Psoas muscle (tissue), 8 donors: ENCODE data around the gene SRD5A1. TPM values are rescaled to one million over a fixed set of nuclear protein-coding genes. Genes with fewer than 3 reads are reported as not detected.

Experiments used
- ATAC-seq, 4 donors: fragments of 200-7000 bp; cut with Tn5 transposase; one replicate each; pipeline ENCODE4 v1.9.1; 2020; ENCODE audit warnings: moderate library complexity in 3 of 4, mild to moderate bottlenecking in 2 of 4
- DNase-seq, 2 donors: peaks; one replicate each; pipeline ENCODE4 v3.0.0-alpha.2; 2020
- H3K27ac ChIP-seq: fragments of 200-600 bp; one replicate; pipeline ENCODE4 v1.8.0; 2022
- H3K27me3 ChIP-seq, 3 donors: fragments of 200-600 bp in 1 of 3; one replicate each; pipeline versions ENCODE4 v1.6.1 to v1.8.0; 2013 to 2022; ENCODE audit warnings: low read length in 2 of 3, mild to moderate bottlenecking in 2 of 3, moderate library complexity in 1 of 3; ENCODE audit not compliant: insufficient read depth in 3 of 3
- H3K36me3 ChIP-seq, 2 donors: fragments of 200-600 bp in 1 of 2; one replicate each; pipeline versions ENCODE4 v1.6.1 to v1.8.0; 2013 to 2022; ENCODE audit warnings: low read depth in 1 of 2, mild to moderate bottlenecking in 1 of 2, moderate library complexity in 1 of 2; ENCODE audit not compliant: insufficient read depth in 1 of 2
- H3K4me1 ChIP-seq: fragments of 200-600 bp; one replicate; pipeline ENCODE4 v1.8.0; 2022
- H3K4me3 ChIP-seq: fragments of 200-600 bp; one replicate; pipeline ENCODE4 v1.8.0; 2022; ENCODE audit warnings: mild to moderate bottlenecking
- H3K9me3 ChIP-seq: fragments of 200-600 bp; one replicate; pipeline ENCODE4 v1.8.0; 2022
- WGBS, 3 donors: extraction: QIAGEN DNeasy Blood & Tissue Kit; methylation state at CpG; one replicate each; pipeline versions ENCODE4 v1.1.6 to v1.1.7; 2013; 5-methylcytosine and 5-hydroxymethylcytosine counted together
- intact Hi-C, 2 donors: fragments of 100-400 bp; cut with DNase I; formaldehyde crosslinking; loops; one replicate each; pipeline versions ENCODE4 v1.11.0 to v1.14.2; 2022
- polyA plus RNA-seq, 3 donors: library from polyadenylated mRNA; stranded (reverse); fragments of 200-250 nt; gene quantifications; one replicate each; pipeline ENCODE4 v1.2.3, GENCODE V29; 2013
- total RNA-seq, 4 donors: library from RNA; stranded (reverse); fragmentation: NEBNext Ultra II Directional in 2 of 4; extraction: Animal tissue kit (Norgen Biotek cat#: 25700) in 2 of 4; gene quantifications; one replicate each; pipeline versions ENCODE4 v1.2.1 to v1.2.4, GENCODE V29; 2021 to 2023
- TF ChIP-seq, protein P1 (sequence below): fragments of 200-600 bp; IDR thresholded peaks from one replicate; pipeline ENCODE4 v1.8.0; 2022; ENCODE audit warnings: antibody characterized with exemption
- donor health status: healthy with polysubstance abuse.
- donor health status: DM: no; HTN: no; CAD: no; lungs with moderate emphysema.
- donor health status: Bipolar disorder and iron deficiency.
- donor health status: healthy.
- donor health status: DM: yes; HTN: yes; CAD: no.
- donor health status: DM: no; HTN: no; CAD: no.
- donor health status: DM: no; HTN: no; CAD: no.
- donor health status: DM: yes; HTN: yes; CAD: no.

The SRD5A1 gene
- total and polyA plus RNA-seq, 7 donors: 1.1 to 2.4 (median 1.7) TPM

DNA sequence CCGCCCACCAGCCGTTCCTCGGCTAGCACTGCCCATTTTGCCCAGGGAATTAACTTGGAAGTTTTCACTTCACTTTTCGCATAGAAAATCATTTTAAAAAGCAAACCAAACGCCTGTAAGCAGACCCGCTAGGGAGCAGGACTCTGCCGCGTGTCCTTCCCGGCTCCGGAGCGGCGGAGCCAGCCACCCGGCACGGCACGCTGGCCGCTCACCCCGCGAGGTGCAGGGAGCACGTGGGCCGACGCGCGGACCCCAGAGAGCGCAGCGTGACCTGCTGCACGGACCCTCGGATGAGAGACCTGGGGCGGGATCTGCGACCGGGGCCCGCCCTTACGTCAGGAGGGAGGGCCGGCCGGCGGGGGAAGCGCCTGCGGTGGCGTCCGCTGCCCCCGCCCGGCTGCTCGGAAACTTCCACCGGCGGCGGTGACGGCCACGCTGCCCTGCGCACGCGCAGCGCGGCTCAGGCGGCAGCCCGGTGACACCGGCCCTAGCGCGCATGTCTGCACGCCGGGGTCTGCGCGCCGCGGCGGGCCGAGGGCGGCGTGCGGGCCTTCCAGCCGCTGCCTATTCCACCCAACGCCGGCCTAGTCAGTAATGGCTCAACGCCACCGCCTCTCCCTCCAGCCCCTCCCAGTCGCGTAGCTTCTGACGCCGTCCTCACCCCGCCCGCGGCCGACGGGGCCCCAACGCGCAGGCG lies 79.5 kb downstream of the SRD5A1 start:
- WGBS, 3 donors: 0 to 1% (median 0%) methylated on average over 47 to 85 of the region's 85 CpGs
- intact Hi-C loops: loop anchor here (2.0 to 10.0 kb wide), 3 partner anchors 80 to 258 kb away; partner anchors contain the start of genes NSUN2 (in 2 of the 2) and SRD5A1 (in 2 of the 2)
- peak; percentile 97 to 99 for DNase-seq
- no peaks in the 10 kb centered on the region for H3K27me3 ChIP-seq
- TF ChIP-seq, protein P1, sequence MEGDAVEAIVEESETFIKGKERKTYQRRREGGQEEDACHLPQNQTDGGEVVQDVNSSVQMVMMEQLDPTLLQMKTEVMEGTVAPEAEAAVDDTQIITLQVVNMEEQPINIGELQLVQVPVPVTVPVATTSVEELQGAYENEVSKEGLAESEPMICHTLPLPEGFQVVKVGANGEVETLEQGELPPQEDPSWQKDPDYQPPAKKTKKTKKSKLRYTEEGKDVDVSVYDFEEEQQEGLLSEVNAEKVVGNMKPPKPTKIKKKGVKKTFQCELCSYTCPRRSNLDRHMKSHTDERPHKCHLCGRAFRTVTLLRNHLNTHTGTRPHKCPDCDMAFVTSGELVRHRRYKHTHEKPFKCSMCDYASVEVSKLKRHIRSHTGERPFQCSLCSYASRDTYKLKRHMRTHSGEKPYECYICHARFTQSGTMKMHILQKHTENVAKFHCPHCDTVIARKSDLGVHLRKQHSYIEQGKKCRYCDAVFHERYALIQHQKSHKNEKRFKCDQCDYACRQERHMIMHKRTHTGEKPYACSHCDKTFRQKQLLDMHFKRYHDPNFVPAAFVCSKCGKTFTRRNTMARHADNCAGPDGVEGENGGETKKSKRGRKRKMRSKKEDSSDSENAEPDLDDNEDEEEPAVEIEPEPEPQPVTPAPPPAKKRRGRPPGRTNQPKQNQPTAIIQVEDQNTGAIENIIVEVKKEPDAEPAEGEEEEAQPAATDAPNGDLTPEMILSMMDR: no peak
- peak overlapping the region; percentile 99 for H3K27ac ChIP-seq
- ATAC-seq: peak; percentile 84 to 87 (median 85)
- H3K36me3 ChIP-seq: no peaks in the 10 kb centered on the region
- H3K9me3 ChIP-seq: no peaks in the 10 kb centered on the region
- H3K4me3 ChIP-seq: peak overlapping the region; percentile 91
- H3K4me1 ChIP-seq: peaks cover 36% of the 10 kb centered on the region

DNA sequence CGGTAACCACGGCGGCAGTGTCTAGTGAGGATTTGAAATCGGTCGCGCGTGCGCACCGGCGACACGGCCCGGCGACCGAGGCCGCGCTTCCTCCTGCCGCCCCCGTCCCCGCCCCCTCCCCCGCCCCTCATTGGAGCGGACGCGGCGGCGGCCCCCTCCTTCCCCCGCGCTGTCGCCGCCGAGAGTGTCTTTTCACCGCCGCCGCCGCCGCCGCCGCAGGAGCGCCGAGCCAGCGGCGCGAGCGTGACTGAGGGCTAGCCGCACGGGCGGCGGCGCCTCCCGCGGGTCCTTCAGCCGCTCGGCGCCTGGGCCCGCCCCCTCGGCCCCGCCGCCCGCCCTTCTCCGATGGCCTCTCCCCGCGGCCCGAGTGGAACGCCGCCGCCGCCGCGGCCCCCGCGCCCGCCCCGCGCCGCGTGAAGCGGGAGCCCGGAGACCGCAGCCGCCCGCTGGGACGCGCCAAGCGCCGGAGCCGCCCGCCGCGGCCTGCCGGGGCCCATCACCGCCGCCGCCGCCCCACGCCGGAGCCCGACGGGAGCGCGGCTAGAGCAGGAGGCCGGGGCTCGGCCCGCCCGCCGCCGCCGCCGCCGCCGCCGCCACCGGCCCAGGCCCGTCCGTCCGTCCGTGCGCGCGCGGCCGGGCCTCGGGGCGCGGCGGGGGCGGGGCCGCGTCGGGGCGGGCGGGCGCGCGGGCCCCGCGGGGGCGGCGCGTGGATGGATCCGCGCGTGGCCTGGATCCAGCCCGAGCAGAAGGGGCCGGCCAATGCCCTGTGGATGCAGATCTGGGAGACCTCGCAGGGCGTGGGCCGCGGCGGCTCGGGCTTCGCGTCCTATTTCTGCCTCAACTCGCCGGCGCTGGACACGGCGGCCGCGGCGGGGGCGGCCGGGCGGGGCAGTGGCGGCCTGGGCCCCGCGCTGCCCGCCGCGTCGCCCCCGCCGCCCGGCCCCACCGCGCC lies 80.3 kb downstream of the SRD5A1 start, which contains the start of gene TENT4A:
Gene TENT4A (plus strand): TSS at position 159 of the 952 bp plus-strand sequence. CDS start 552 bp downstream, at position 711.
- Histone ChIP-seq H3K27ac (peak within 1 kb of the TSS; percentile 99), H3K36me3 (no peaks in the 10 kb centered on the region), H3K9me3 (no peaks in the 10 kb centered on the region), H3K27me3 (no peaks in the 10 kb centered on the region), H3K4me3 (peak within 1 kb of the TSS; percentile 91), H3K4me1 (peaks cover 44% of the 10 kb centered on the region)
- 0 to 1% (median 1%) methylated on average over 8 to 168 of the region's 174 CpGs for WGBS, 3 donors
- ATAC-seq (no peak), DNase-seq (peak; percentile 66 to 78)
- intact Hi-C loops: loop anchor here (2.0 to 10.0 kb wide), 3 partner anchors 81 to 259 kb away; partner anchors contain the start of genes NSUN2 (in 2 of the 2) and SRD5A1 (in 2 of the 2)
- TF ChIP-seq, protein P1: no peak

DNA sequence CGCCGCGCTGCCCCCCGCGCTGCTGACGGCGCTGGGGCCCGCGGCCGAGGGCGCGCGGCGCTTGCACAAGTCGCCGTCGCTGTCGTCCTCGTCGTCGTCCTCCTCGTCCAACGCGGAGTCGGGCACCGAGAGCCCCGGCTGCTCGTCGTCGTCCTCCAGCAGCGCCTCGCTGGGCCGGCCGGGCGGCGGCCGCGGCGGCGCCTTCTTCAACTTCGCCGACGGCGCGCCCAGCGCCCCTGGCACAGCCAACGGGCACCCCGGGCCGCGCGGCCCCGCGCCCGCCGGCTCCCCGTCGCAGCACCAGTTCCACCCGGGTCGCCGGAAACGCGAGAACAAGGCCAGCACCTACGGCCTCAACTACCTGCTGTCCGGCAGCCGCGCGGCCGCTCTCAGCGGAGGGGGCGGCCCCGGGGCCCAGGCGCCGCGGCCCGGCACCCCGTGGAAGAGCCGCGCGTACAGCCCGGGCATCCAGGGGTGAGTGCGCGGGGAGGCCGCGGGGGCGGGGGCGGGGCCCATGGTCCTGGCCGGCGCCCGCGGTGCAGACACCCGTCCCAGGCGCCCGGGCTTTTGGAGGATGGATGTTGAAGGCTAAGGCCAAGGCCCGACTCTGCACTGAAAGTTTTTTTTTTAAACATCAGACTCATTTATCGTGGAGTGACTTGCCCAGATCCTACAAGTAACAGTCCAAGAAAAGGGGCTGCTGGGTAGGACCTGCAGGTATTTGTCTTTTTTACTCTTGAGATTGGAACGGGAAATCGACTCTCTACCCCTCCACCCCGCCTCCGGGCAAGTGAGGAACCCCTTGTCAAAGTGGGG lies 81.2 kb downstream of the SRD5A1 start:
- intact Hi-C loops: loop anchor here (5.0 to 10.0 kb wide), 2 partner anchors 82 to 260 kb away; partner anchors contain the start of genes NSUN2 (in 1 of the 2) and SRD5A1 (in 1 of the 2)
- TF ChIP-seq, protein P1: no peak
- H3K27me3 ChIP-seq: no peaks in the 10 kb centered on the region
- DNase-seq (peak; percentile 53 to 67), ATAC-seq (no peak)
- WGBS, 3 donors: 1% methylated on average over 39 to 99 of the region's 99 CpGs
- H3K36me3 ChIP-seq: no peaks in the 10 kb centered on the region
- H3K4me3 ChIP-seq: peak overlapping the region; percentile 81
- H3K4me1 ChIP-seq: peaks cover 53% of the 10 kb centered on the region
- no peaks in the 10 kb centered on the region for H3K9me3 ChIP-seq
- peak overlapping the region; percentile 75 for H3K27ac ChIP-seq

DNA sequence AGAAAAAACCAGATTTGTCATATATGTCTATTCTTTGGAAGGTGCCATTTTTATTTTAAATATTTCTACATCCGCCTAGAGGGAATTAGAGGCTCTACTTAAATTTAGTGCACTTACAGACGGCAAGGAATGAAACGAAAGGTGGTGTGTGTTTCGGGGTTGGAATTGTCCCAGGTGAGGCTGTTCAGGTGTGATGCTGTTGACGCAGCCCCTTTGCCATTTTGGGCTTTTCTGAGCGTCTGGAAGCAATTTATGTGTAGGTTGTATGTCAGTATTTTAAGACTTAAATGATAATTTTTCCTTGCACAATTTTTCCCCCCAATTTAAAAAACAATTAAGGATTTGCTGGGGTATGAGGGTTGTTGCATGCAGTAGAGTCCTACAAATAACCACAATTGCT lies 82.0 kb downstream of the SRD5A1 start:
- DNase-seq (no peak), ATAC-seq (no peak)
- H3K4me1 ChIP-seq: peaks cover 60% of the 10 kb centered on the region
- intact Hi-C loops: loop anchor here in 1 of 2 donors (10.0 kb wide), 1 partner anchor 260 kb away; no protein-coding TSS in a partner anchor
- peak overlapping the region; percentile 50 for H3K27ac ChIP-seq
- WGBS, 3 donors: 39 to 54% (median 40%) methylated on average over 6 of the region's 6 CpGs
- TF ChIP-seq, protein P1: no peak
- H3K9me3 ChIP-seq: no peaks in the 10 kb centered on the region
- H3K36me3 ChIP-seq: no peaks in the 10 kb centered on the region
- peak overlapping the region; percentile 81 for H3K4me3 ChIP-seq
- no peaks in the 10 kb centered on the region for H3K27me3 ChIP-seq
